ENCODE measurements around the gene ACP7.

ACP7 gene

GRCh38 chr19:39150807-39151600 is 66.8 kb downstream of the ACP7 start:
- peaks cover 3 to 11% (median 6%) of the 10 kb centered on the region in 11 experiments; a peak in 12 of 22 replicates for H3K9me3 ChIP-seq (replicated peaks in 1 of 11)
- H3K4me2 ChIP-seq = peak overlapping the region in 10 of 11 experiments; percentile 5 to 76 (median 54); a peak in 14 of 22 replicates
- 0 out of 22 replicates have a peak overlapping the region, but pooled peaks of 1 of the 11 experiments have one; percentile 11 for H3K27ac ChIP-seq
- H4K20me1 ChIP-seq = peaks cover 8 to 94% (median 72%) of the 10 kb centered on the region in 11 experiments; a peak in 21 of 22 replicates
- H3K4me3 ChIP-seq = no peak overlapping the region
- H3K9ac ChIP-seq = 0 out of 22 replicates have a peak overlapping the region, but pooled peaks of 1 of the 11 experiments have one; percentile 18
- peaks cover 7 to 27% (median 16%) of the 10 kb centered on the region in 11 experiments for H3K36me3 ChIP-seq
- H3K27me3 ChIP-seq = no peaks in the 10 kb centered on the region
- no peak for TF ChIP-seq Cebpa-rat (IDR thresholded peaks at IDR 0.05)
- H3K4me1 ChIP-seq = peaks cover 5 to 58% (median 50%) of the 10 kb centered on the region in 10 experiments; a peak in 19 of 20 replicates

GRCh38 chr19:39152066-39152465 is 67.9 kb downstream of the ACP7 start:
- Histone ChIP-seq H3K27me3 (no peaks in the 10 kb centered on the region), H3K4me2 (peak overlapping the region in 5 of 11 experiments; percentile 45 to 76 (median 63); a peak in 8 of 22 replicates), H3K9ac (no peak overlapping the region), H3K27ac (no peak overlapping the region), H3K36me3 (peaks cover 7 to 27% (median 16%) of the 10 kb centered on the region in 11 experiments), H3K4me1 (peaks cover 14 to 62% (median 55%) of the 10 kb centered on the region in 10 experiments), H3K4me3 (no peak overlapping the region), H3K9me3 (replicated peaks in 1 of 11) (peaks cover 3 to 11% (median 6%) of the 10 kb centered on the region in 11 experiments; a peak in 12 of 22 replicates), H4K20me1 (peaks cover 10 to 91% (median 69%) of the 10 kb centered on the region in 11 experiments; a peak in 20 of 22 replicates)
- TF ChIP-seq Cebpa-rat (IDR thresholded peaks at IDR 0.05) = no peak

GRCh38 chr19:39154100-39154628 is 70.0 kb downstream of the ACP7 start:
- no peak overlapping the region for H3K9ac ChIP-seq
- H3K9me3 ChIP-seq (replicated peaks in 1 of 11) = peaks cover 0 to 2% (median under 1%) of the 10 kb centered on the region in 11 experiments; a peak in 9 of 22 replicates
- H3K27me3 ChIP-seq = no peaks in the 10 kb centered on the region
- peaks cover 0 to 26% (median 11%) of the 10 kb centered on the region in 11 experiments; a peak in 19 of 22 replicates for H3K36me3 ChIP-seq
- no peak overlapping the region for H3K27ac ChIP-seq
- H3K4me1 ChIP-seq = peaks cover 20 to 76% (median 68%) of the 10 kb centered on the region in 10 experiments
- peak overlapping the region in 7 of 11 experiments; percentile 5 to 35 (median 22); a peak in 9 of 22 replicates for H3K4me2 ChIP-seq
- peaks cover 20 to 95% (median 86%) of the 10 kb centered on the region in 11 experiments; a peak in 21 of 22 replicates for H4K20me1 ChIP-seq
- TF ChIP-seq Cebpa-rat (IDR thresholded peaks at IDR 0.05) = no peak
- H3K4me3 ChIP-seq = no peak overlapping the region

GRCh38 chr19:39154629-39155100 is 70.5 kb downstream of the ACP7 start:
- Histone ChIP-seq H3K36me3 (peaks cover 0 to 26% (median 9%) of the 10 kb centered on the region in 11 experiments; a peak in 10 of 22 replicates), H3K9ac (no peak overlapping the region; a peak in 2 of 22 replicates), H3K9me3 (replicated peaks in 1 of 11) (no peaks in the 10 kb centered on the region), H3K4me3 (no peak overlapping the region), H3K4me2 (peak overlapping the region in 6 of 11 experiments; percentile 5 to 35 (median 24); a peak in 8 of 22 replicates), H3K27me3 (no peaks in the 10 kb centered on the region), H3K27ac (peak overlapping the region in 1 of 11 experiments; percentile 31; a peak in 1 of 22 replicates), H4K20me1 (peaks cover 21 to 96% (median 91%) of the 10 kb centered on the region in 11 experiments; a peak in 21 of 22 replicates), H3K4me1 (peaks cover 22 to 76% (median 68%) of the 10 kb centered on the region in 10 experiments)
- no peak for TF ChIP-seq Cebpa-rat (IDR thresholded peaks at IDR 0.05)

GRCh38 chr19:39155114-39155700 is 71.0 kb downstream of the ACP7 start:
- Histone ChIP-seq H3K27ac (peak overlapping the region in 1 of 11 experiments; percentile 31; a peak in 1 of 22 replicates), H4K20me1 (peaks cover 27 to 97% (median 91%) of the 10 kb centered on the region in 11 experiments; a peak in 21 of 22 replicates), H3K9ac (no peak overlapping the region; a peak in 1 of 22 replicates), H3K27me3 (no peaks in the 10 kb centered on the region), H3K9me3 (replicated peaks in 1 of 11) (no peaks in the 10 kb centered on the region), H3K4me1 (peaks cover 27 to 80% (median 71%) of the 10 kb centered on the region in 10 experiments), H3K4me3 (no peak overlapping the region), H3K36me3 (peaks cover 0 to 32% (median 9%) of the 10 kb centered on the region in 11 experiments; a peak in 10 of 22 replicates), H3K4me2 (peak overlapping the region in 5 of 11 experiments; percentile 11 to 35 (median 26); a peak in 3 of 22 replicates)
- no peak for TF ChIP-seq Cebpa-rat (IDR thresholded peaks at IDR 0.05)

GRCh38 chr19:39155741-39156140 is 71.6 kb downstream of the ACP7 start:
- Histone ChIP-seq H3K27me3 (no peaks in the 10 kb centered on the region), H4K20me1 (peaks cover 29 to 97% (median 91%) of the 10 kb centered on the region in 11 experiments; a peak in 21 of 22 replicates), H3K4me3 (no peak overlapping the region), H3K9me3 (replicated peaks in 1 of 11) (no peaks in the 10 kb centered on the region), H3K4me2 (peak overlapping the region in 5 of 11 experiments; percentile 7 to 35 (median 22); a peak in 3 of 22 replicates), H3K36me3 (peaks cover 0 to 33% (median 9%) of the 10 kb centered on the region in 11 experiments; a peak in 10 of 22 replicates), H3K9ac (no peak overlapping the region), H3K4me1 (peaks cover 33 to 82% (median 71%) of the 10 kb centered on the region in 10 experiments), H3K27ac (no peak overlapping the region; a peak in 1 of 22 replicates)
- TF ChIP-seq Cebpa-rat (IDR thresholded peaks at IDR 0.05) = no peak

GRCh38 chr19:39156326-39157230 is 72.4 kb downstream of the ACP7 start:
- no peak overlapping the region for H3K4me3 ChIP-seq
- H4K20me1 ChIP-seq = peaks cover 29 to 97% (median 91%) of the 10 kb centered on the region in 11 experiments; a peak in 21 of 22 replicates
- H3K4me2 ChIP-seq = peak overlapping the region in 10 of 11 experiments; percentile 31 to 68 (median 57); a peak in 20 of 22 replicates
- H3K27me3 ChIP-seq = no peaks in the 10 kb centered on the region
- peaks cover 41 to 80% (median 66%) of the 10 kb centered on the region in 10 experiments for H3K4me1 ChIP-seq
- H3K9me3 ChIP-seq (replicated peaks in 1 of 11) = no peaks in the 10 kb centered on the region
- H3K27ac ChIP-seq = no peak overlapping the region; a peak in 1 of 22 replicates
- H3K36me3 ChIP-seq = peaks cover 0 to 33% (median 9%) of the 10 kb centered on the region in 11 experiments; a peak in 10 of 22 replicates
- TF ChIP-seq Cebpa-rat (IDR thresholded peaks at IDR 0.05) = no peak
- H3K9ac ChIP-seq = 0 out of 22 replicates have a peak overlapping the region, but pooled peaks of 1 of the 11 experiments have one; percentile 24

Data from BLaER1 treated with 17β-estradiol and CSF1 and Interleukin-3, amounts not matched to agents 10 nM and 100 nM (cell line).